ENCODE data around the gene TMEM120B. TPM values are rescaled to one million over a fixed set of nuclear protein-coding genes. Genes with fewer than 3 reads are reported as not detected.

TMEM120B gene
- total RNA-seq, 1 experiment from 2014 or later, result 18.5 TPM

GRCh38 chr12:121822393-121823100 lies 110.0 kb downstream of the TMEM120B start:
- DNase-seq, result no peak
- Histone ChIP-seq H3K79me2 (ENCODE audit: low read length) (no peaks in the 10 kb centered on the region), H3K4me1 (ENCODE audit: insufficient read depth, low read length) (no peaks in the 10 kb centered on the region), H3K9ac (ENCODE audit: low read length) (no peak overlapping the region), H3K36me3 (ENCODE audit: low read depth, low read length) (peaks cover 40% of the 10 kb centered on the region), H3K9me2 (replicated peaks; ENCODE audit: low read length) (no peaks in the 10 kb centered on the region), H2AFZ (ENCODE audit: low read length) (no peak overlapping the region), H3K4me2 (ENCODE audit: low read length) (no peak overlapping the region), H3K9me3 (ENCODE audit: low read length) (no peaks in the 10 kb centered on the region), H4K20me1 (ENCODE audit: low read length) (no peaks in the 10 kb centered on the region), H3K27me3 (ENCODE audit: low read length) (no peaks in the 10 kb centered on the region), H3K27ac (ENCODE audit: low read length) (no peak overlapping the region), H3K4me3 (ENCODE audit: low read length) (no peak overlapping the region), H3F3A (ENCODE audit: low read length, unreplicated experiment) (no peaks in the 10 kb centered on the region)
- ChIA-PET POLR2A (ENCODE audit: unreplicated experiment) (no interaction called here), CTCF (interaction anchor here (0.6 kb wide), 1 partner anchor 28 kb away, joined by 3 read pairs; no protein-coding TSS in a partner anchor)
- BruUV-seq (replicated peaks), result no TSS peak
- TF ChIP-seq CTCF (conservative IDR thresholded peaks at IDR 0.05; ENCODE audit: low read depth, low read length), result no peak
- no peak for TF ChIP-seq EZH2phosphoT487 (IDR thresholded peaks at IDR 0.05; ENCODE audit: borderline replicate concordance, low read length)
- TF ChIP-seq EZH2 (IDR thresholded peaks at IDR 0.05; ENCODE audit: low read length, unreplicated experiment), result no peak
- intact Hi-C loops (cut with micrococcal nuclease), result no loop called here
- ATAC-seq, result no peak

- intact Hi-C loops (cut with micrococcal nuclease), result no loop called here
- TF ChIP-seq EZH2 (IDR thresholded peaks at IDR 0.05; ENCODE audit: low read length, unreplicated experiment) (no peak), CTCF (conservative IDR thresholded peaks at IDR 0.05; ENCODE audit: low read depth, low read length) (peak; percentile 15; the same call in 1 of the 2 replicates)
Measured at GRCh38 chr12:121823101-121823726, 110.7 kb downstream of the TMEM120B start.

GRCh38 chr12:121823727-121824115 lies 111.2 kb downstream of the TMEM120B start:
- BruUV-seq (replicated peaks), result no TSS peak
- Histone ChIP-seq H3K9me3 (ENCODE audit: low read length) (no peaks in the 10 kb centered on the region), H2AFZ (ENCODE audit: low read length) (no peak overlapping the region), H3K4me2 (ENCODE audit: low read length) (no peak overlapping the region), H3K9ac (ENCODE audit: low read length) (no peak overlapping the region), H3K4me1 (ENCODE audit: insufficient read depth, low read length) (no peaks in the 10 kb centered on the region), H4K20me1 (ENCODE audit: low read length) (no peaks in the 10 kb centered on the region), H3K79me2 (ENCODE audit: low read length) (no peaks in the 10 kb centered on the region), H3K9me2 (replicated peaks; ENCODE audit: low read length) (no peaks in the 10 kb centered on the region), H3K27me3 (ENCODE audit: low read length) (no peaks in the 10 kb centered on the region), H3K27ac (ENCODE audit: low read length) (no peak overlapping the region), H3K4me3 (ENCODE audit: low read length) (no peak overlapping the region), H3F3A (ENCODE audit: low read length, unreplicated experiment) (no peaks in the 10 kb centered on the region), H3K36me3 (ENCODE audit: low read depth, low read length) (peaks cover 44% of the 10 kb centered on the region)
- TF ChIP-seq EZH2 (IDR thresholded peaks at IDR 0.05; ENCODE audit: low read length, unreplicated experiment) (no peak), CTCF (conservative IDR thresholded peaks at IDR 0.05; ENCODE audit: low read depth, low read length) (no peak), EZH2phosphoT487 (IDR thresholded peaks at IDR 0.05; ENCODE audit: borderline replicate concordance, low read length) (no peak)
- ATAC-seq (no peak), DNase-seq (no peak)
- CTCF ChIA-PET, result no interaction called here
- intact Hi-C loops (cut with micrococcal nuclease), result no loop called here
- POLR2A ChIA-PET (ENCODE audit: unreplicated experiment), result no interaction called here

More at GRCh38 chr12:121823101-121823726, 110.7 kb downstream of the TMEM120B start:
- Histone ChIP-seq H3K4me3 (ENCODE audit: low read length) (no peak overlapping the region), H3K27me3 (ENCODE audit: low read length) (no peaks in the 10 kb centered on the region), H3K4me1 (ENCODE audit: insufficient read depth, low read length) (no peaks in the 10 kb centered on the region), H3K27ac (ENCODE audit: low read length) (no peak overlapping the region), H3K36me3 (ENCODE audit: low read depth, low read length) (peaks cover 40% of the 10 kb centered on the region), H3K9ac (ENCODE audit: low read length) (no peak overlapping the region), H3F3A (ENCODE audit: low read length, unreplicated experiment) (no peaks in the 10 kb centered on the region), H3K9me2 (replicated peaks; ENCODE audit: low read length) (no peaks in the 10 kb centered on the region), H3K79me2 (ENCODE audit: low read length) (no peaks in the 10 kb centered on the region), H3K4me2 (ENCODE audit: low read length) (no peak overlapping the region), H4K20me1 (ENCODE audit: low read length) (no peaks in the 10 kb centered on the region), H2AFZ (ENCODE audit: low read length) (no peak overlapping the region), H3K9me3 (ENCODE audit: low read length) (no peaks in the 10 kb centered on the region)
- BruUV-seq (replicated peaks), result no TSS peak
- POLR2A ChIA-PET (ENCODE audit: unreplicated experiment), result no interaction called here
- CTCF ChIA-PET, result interaction anchor here (0.6 kb wide), 1 partner anchor 29 kb away, joined by 3 read pairs; no protein-coding TSS in a partner anchor
- DNase-seq (no peak), ATAC-seq (no peak)
